Heart left ventricle (tissue), 16 donors: ENCODE results near the gene FRMD8. TPM values are rescaled to one million over a fixed set of nuclear protein-coding genes. Genes with fewer than 3 reads are reported as not detected.
A peak's percentile ranks its signal among the peaks of the same experiment; 100 is the strongest.

ENCODE experiments used
- ATAC-seq, 4 donors: fragments of 200-7000 bp; cut with Tn5 transposase; one replicate each; pipeline ENCODE4 v1.9.1; 2020 to 2022; ENCODE audit warnings: moderate library complexity in 4 of 4, mild to moderate bottlenecking in 3 of 4, moderate number of reproducible peaks in 1 of 4
- DNase-seq, 5 donors: peaks; one replicate each; pipeline ENCODE4 v3.0.0-alpha.2; 2020
- H3K27ac ChIP-seq, 12 donors: fragments of 200-600 bp; sonication (generic) in 4 of 12; one replicate each; pipeline versions ENCODE4 v1.5.0 to v1.8.0; 2016 to 2022; ENCODE audit warnings: mild to moderate bottlenecking in 2 of 12
- H3K27me3 ChIP-seq, 9 donors: fragments of 200-600 bp; sonication (generic) in 2 of 9; one replicate each; pipeline versions ENCODE4 v1.5.1 to v1.8.0; 2016 to 2022; ENCODE audit warnings: mild to moderate bottlenecking in 3 of 9
- H3K36me3 ChIP-seq, 9 donors: fragments of 200-600 bp; sonication (generic) in 2 of 9; one replicate each; pipeline versions ENCODE4 v1.5.0 to v1.8.0; 2018 to 2022; ENCODE audit warnings: mild to moderate bottlenecking in 2 of 9
- H3K4me1 ChIP-seq, 12 donors: fragments of 200-600 bp; sonication (generic) in 4 of 12; one replicate each; pipeline versions ENCODE4 v1.5.0 to v1.8.0; 2016 to 2022; ENCODE audit warnings: mild to moderate bottlenecking in 3 of 12
- H3K4me3 ChIP-seq, 12 donors: fragments of 200-600 bp; sonication (generic) in 4 of 12; one replicate each; pipeline versions ENCODE4 v1.5.0 to v1.8.0; 2017 to 2022; ENCODE audit warnings: mild to moderate bottlenecking in 9 of 12, moderate library complexity in 4 of 12
- H3K9me3 ChIP-seq, 12 donors: fragments of 200-600 bp; sonication (generic) in 4 of 12; one replicate each; pipeline versions ENCODE4 v1.5.0 to v1.8.0; 2016 to 2022; ENCODE audit warnings: mild to moderate bottlenecking in 1 of 12
- CTCF ChIP-seq, 12 donors: fragments of 200-600 bp; sonication (generic) in 4 of 12; IDR thresholded peaks; one replicate each; pipeline versions ENCODE4 v1.5.0 to v1.8.0; 2018 to 2022; ENCODE audit warnings: antibody characterized with exemption in 12 of 12, mild to moderate bottlenecking in 5 of 12
- POLR2A ChIP-seq, 2 donors: fragments of 450-650 bp; IDR thresholded peaks; one replicate each; pipeline ENCODE4 v1.6.1; 2017; ENCODE audit warnings: antibody characterized with exemption in 2 of 2, mild to moderate bottlenecking in 2 of 2, moderate library complexity in 2 of 2
- WGBS, 4 donors: extraction: QIAGEN DNeasy Blood & Tissue Kit in 2 of 4; methylation state at CpG; one replicate each; pipeline versions ENCODE4 v1.1.5 to v1.1.7; 2013 to 2018; 5-methylcytosine and 5-hydroxymethylcytosine counted together
- intact Hi-C, 10 donors: fragments of 100-400 bp; cut with DNase I; formaldehyde crosslinking; loops; one replicate each; pipeline versions ENCODE4 v1.11.1 to v1.14.2; 2022
- polyA plus RNA-seq, 2 donors: library from polyadenylated mRNA; stranded (reverse); fragments of 200-250 nt; gene quantifications; one replicate each; pipeline ENCODE4 v1.2.3, GENCODE V29; 2013
- total RNA-seq, 9 donors: library from RNA; depleted of rRNA in 2 of 9; stranded (reverse); fragments of >200 nt in 2 of 9; fragmentation: NEBNext Ultra II Directional in 3 of 9; extraction: Animal tissue kit (Norgen Biotek cat#: 25700) in 3 of 9; gene quantifications; one replicate each; pipeline versions ENCODE4 v1.1.0 to v1.2.4, GENCODE V29; 2016 to 2023
- donor health status: ischemic (EF 13 %, LVEDD 7.1; RV severe dilation, severe dysfunction).
- donor health status: healthy with polysubstance abuse.
- donor health status: DM: no; HTN: yes; CAD: no.
- donor health status: DM: no; HTN: no; CAD: no.
- donor health status: ischemic (EF 25% LVEDD 6.9; RV normal size, moderate dysfunction).
- donor health status: ischemic (EF 25% LVEDD 5.7; RV mildly dilated, moderate dysfunction).
- donor health status: healthy.
- donor health status: DM: yes; HTN: yes; CAD: no.
- donor health status: ischemic (EF 35%, LVEDD 5.7; RV mildly dilated, moderate dysfunction).
- donor health status: nonischemic (EF 11% LVEDD 7.7; RV severe dilation, severe dysfunction).
- donor health status: DM: yes; HTN: yes; CAD: no.
- donor health status: PGD.
- donor health status: ischemic (EF 29% LVEDD 5.4; RV normal size, mild dysfunction).
- donor health status: nonischemic (EF 23%, LVEDD 6.1; RV moderate dilation, normal function).

FRMD8 gene
- total and polyA plus RNA-seq, 11 donors: 6.1 to 24.1 (median 11.3) TPM

- peak in 2 of 5 donors; percentile 32 to 39 for DNase-seq
- intact Hi-C loops: no loop called here
Measured at GRCh38 chr11:65426839-65427690, 40.6 kb downstream of the FRMD8 start.

GRCh38 chr11:65427691-65428577, 41.5 kb downstream of the FRMD8 start:
- peak; percentile 4 to 29 (median 14) for ATAC-seq
- peak overlapping the region; percentile 75 to 96 (median 91) for H3K4me3 ChIP-seq
- 5 to 15% (median 7%) methylated on average over 11 of the region's 11 CpGs for WGBS, 4 donors
- no peak for TF ChIP-seq CTCF (IDR thresholded peaks at IDR 0.05)
- peak; percentile 0 to 57 for TF ChIP-seq POLR2A (IDR thresholded peaks at IDR 0.05)
- H3K9me3 ChIP-seq: no peaks in the 10 kb centered on the region
- H3K36me3 ChIP-seq: peaks cover 8 to 90% (median 61%) of the 10 kb centered on the region in 9 donors
- H3K4me1 ChIP-seq: peaks cover 0 to 66% (median 56%) of the 10 kb centered on the region in 12 donors
- peak overlapping the region; percentile 12 to 100 (median 100) for H3K27ac ChIP-seq
- intact Hi-C loops: no loop called here
- H3K27me3 ChIP-seq: no peaks in the 10 kb centered on the region
- peak in 2 of 5 donors; percentile 31 to 35 for DNase-seq

More at GRCh38 chr11:65426839-65427690, 40.6 kb downstream of the FRMD8 start:
- WGBS, 4 donors: 2 to 12% (median 3%) methylated on average over 7 to 10 of the region's 10 CpGs
- Histone ChIP-seq H3K27ac (peak overlapping the region; percentile 5 to 100 (median 100)), H3K4me3 (peak overlapping the region; percentile 75 to 96 (median 91)), H3K9me3 (no peaks in the 10 kb centered on the region), H3K4me1 (peaks cover 0 to 57% (median 48%) of the 10 kb centered on the region in 12 donors), H3K27me3 (no peaks in the 10 kb centered on the region), H3K36me3 (peaks cover 9 to 83% (median 53%) of the 10 kb centered on the region in 9 donors)
- peak in 3 of 4 donors; percentile 0 to 2 (median 1) for ATAC-seq
- TF ChIP-seq CTCF (IDR thresholded peaks at IDR 0.05) (no peak), POLR2A (IDR thresholded peaks at IDR 0.05) (peak; percentile 35 to 40)

DNA sequence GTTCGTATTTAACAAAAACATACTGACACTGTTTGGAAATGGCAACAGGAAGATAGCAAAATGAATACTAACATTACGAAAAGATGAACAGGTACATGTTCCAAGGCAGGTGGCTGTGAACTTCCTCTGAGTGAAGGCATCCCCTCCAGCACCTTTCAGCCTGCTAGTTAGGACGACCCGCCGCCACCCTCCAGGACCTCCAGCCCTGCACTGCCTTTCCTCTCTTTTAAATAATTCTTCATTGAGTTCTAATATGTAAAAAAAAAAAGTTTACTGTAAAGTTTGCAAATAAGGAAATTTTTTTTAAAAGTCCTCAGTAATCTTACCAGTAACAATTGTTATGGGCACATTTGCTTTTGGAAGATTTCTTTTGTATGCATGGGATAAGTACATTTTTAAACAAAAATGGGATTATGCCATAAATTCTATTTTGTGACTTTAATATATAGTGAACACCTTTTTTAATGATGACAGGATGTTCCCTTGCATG, 42.2 kb downstream of the FRMD8 start:
- Histone ChIP-seq H3K4me1 (peaks cover 0 to 72% (median 60%) of the 10 kb centered on the region in 12 donors), H3K27ac (peak overlapping the region in 11 of 12 donors; percentile 37 to 100 (median 99)), H3K36me3 (peaks cover 3 to 92% (median 68%) of the 10 kb centered on the region in 9 donors), H3K27me3 (no peaks in the 10 kb centered on the region), H3K9me3 (no peaks in the 10 kb centered on the region), H3K4me3 (peak overlapping the region; percentile 75 to 96 (median 91))
- DNase-seq (peak in 2 of 5 donors; percentile 30 to 33), ATAC-seq (peak in 2 of 4 donors; percentile 2 to 10)
- 6 to 12% (median 10%) methylated on average over 5 of the region's 5 CpGs for WGBS, 4 donors
- intact Hi-C loops: no loop called here
- TF ChIP-seq POLR2A (IDR thresholded peaks at IDR 0.05): peak; percentile 2 to 10
- TF ChIP-seq CTCF (IDR thresholded peaks at IDR 0.05): no peak
